ENCODE measurements around the gene OOSP4B.

The OOSP4B gene

DNA sequence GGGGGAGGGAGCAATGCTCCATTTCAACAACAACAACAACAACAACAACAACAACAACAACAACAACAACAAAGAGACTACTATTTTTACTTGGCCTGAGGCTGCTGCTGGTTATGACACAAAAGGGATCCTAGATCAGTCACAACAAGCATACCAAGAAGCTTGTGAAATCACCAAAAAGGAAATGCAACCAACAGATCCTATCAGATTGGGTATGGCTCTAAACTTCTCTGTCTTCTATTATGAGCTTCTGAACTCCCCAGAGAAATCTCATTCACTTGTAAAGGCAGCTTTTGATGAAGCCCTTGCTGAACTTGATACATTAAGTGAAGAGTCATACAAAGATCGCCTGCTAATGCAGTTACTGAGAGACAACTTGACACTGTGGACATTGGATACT lies 61.0 kb downstream of the OOSP4B start:
- Histone ChIP-seq H2BK5ac (ENCODE audit: low read length) (no peak overlapping the region), H2BK12ac (ENCODE audit: low read length) (no peak overlapping the region), H4K8ac (ENCODE audit: low read depth, low read length) (no peak overlapping the region), H2AFZ (ENCODE audit: low read length) (no peak overlapping the region), H3K14ac (ENCODE audit: low read length) (no peak overlapping the region), H3K27ac (replicated peaks; ENCODE audit: low read length) (no peak overlapping the region), H3K4me2 (ENCODE audit: insufficient read depth, low read length, poor library complexity, severe bottlenecking) (no peak overlapping the region), H3K18ac (ENCODE audit: low read length) (no peak overlapping the region), H3K4me3 (ENCODE audit: low read length in 2 of 2) (no peak overlapping the region), H2AK5ac (ENCODE audit: low read depth, low read length) (no peak overlapping the region), H3K4me1 (ENCODE audit: control insufficient read depth in 2 of 2, insufficient read depth in 1 of 2, low read depth in 1 of 2, low read length in 2 of 2) (no peaks in the 10 kb centered on the region), H3K79me1 (ENCODE audit: low read depth, low read length) (no peaks in the 10 kb centered on the region), H3K4ac (ENCODE audit: low read length) (no peak overlapping the region), H2BK15ac (ENCODE audit: low read length) (no peak overlapping the region), H3K27me3 (ENCODE audit: control insufficient read depth in 3 of 3, insufficient read depth in 3 of 3, low read depth in 1 of 3, low read length in 3 of 3) (no peaks in the 10 kb centered on the region), H4K91ac (ENCODE audit: low read depth, low read length, poor library complexity) (no peak overlapping the region), H3K36me3 (replicated peaks in 1 of 2; ENCODE audit: control insufficient read depth in 2 of 2, insufficient read depth in 2 of 2, low read length in 2 of 2) (no peaks in the 10 kb centered on the region), H2BK120ac (ENCODE audit: low read depth, low read length) (no peak overlapping the region), H3K9me3 (replicated peaks in 1 of 2; ENCODE audit: control insufficient read depth in 2 of 2, insufficient read depth in 1 of 2, low read depth in 1 of 2, low read length in 2 of 2) (no peaks in the 10 kb centered on the region), H3K9ac (ENCODE audit: low read depth, low read length, poor library complexity) (no peak overlapping the region), H3K23ac (ENCODE audit: low read depth, low read length, poor library complexity) (no peak overlapping the region)
- DNase-seq (ENCODE audit: low spot score) = no peak
- WGBS, 2 donors (ENCODE audit: extremely low coverage in 2 of 2, insufficient read length in 2 of 2, insufficient replicate concordance in 1 of 2) = no CpG with 5 or more reads among the region's 1 CpG

DNA sequence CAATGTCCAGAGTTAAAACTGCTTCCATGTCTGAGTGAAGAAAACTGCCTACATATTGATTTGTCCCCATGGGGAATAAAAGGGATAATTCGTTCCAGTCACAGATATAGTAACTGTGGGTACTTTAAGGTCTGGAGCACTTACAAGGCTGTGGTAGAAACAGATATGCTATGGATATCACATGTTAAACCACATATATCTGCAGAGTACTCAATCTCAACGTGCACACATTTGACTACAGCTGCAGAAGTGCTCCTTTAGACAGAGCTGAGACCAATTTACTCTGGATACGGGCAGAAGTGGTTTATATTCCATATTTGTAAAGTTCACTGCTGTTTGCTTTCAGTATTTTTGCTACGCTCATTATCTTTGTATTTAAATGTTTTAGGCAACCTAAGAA lies 61.8 kb downstream of the OOSP4B start:
- Histone ChIP-seq H3K23ac (ENCODE audit: low read depth, low read length, poor library complexity) (no peak overlapping the region), H3K27me3 (ENCODE audit: control insufficient read depth in 3 of 3, insufficient read depth in 3 of 3, low read depth in 1 of 3, low read length in 3 of 3) (no peaks in the 10 kb centered on the region), H3K4me1 (ENCODE audit: control insufficient read depth in 2 of 2, insufficient read depth in 1 of 2, low read depth in 1 of 2, low read length in 2 of 2) (no peaks in the 10 kb centered on the region), H3K9me3 (replicated peaks in 1 of 2; ENCODE audit: control insufficient read depth in 2 of 2, insufficient read depth in 1 of 2, low read depth in 1 of 2, low read length in 2 of 2) (no peaks in the 10 kb centered on the region), H3K79me1 (ENCODE audit: low read depth, low read length) (no peaks in the 10 kb centered on the region), H2AK5ac (ENCODE audit: low read depth, low read length) (no peak overlapping the region), H2AFZ (ENCODE audit: low read length) (no peak overlapping the region), H3K4me2 (ENCODE audit: insufficient read depth, low read length, poor library complexity, severe bottlenecking) (no peak overlapping the region), H2BK12ac (ENCODE audit: low read length) (no peak overlapping the region), H3K14ac (ENCODE audit: low read length) (no peak overlapping the region), H3K4ac (ENCODE audit: low read length) (no peak overlapping the region), H3K36me3 (replicated peaks in 1 of 2; ENCODE audit: control insufficient read depth in 2 of 2, insufficient read depth in 2 of 2, low read length in 2 of 2) (no peaks in the 10 kb centered on the region), H4K91ac (ENCODE audit: low read depth, low read length, poor library complexity) (no peak overlapping the region), H3K18ac (ENCODE audit: low read length) (no peak overlapping the region), H2BK120ac (ENCODE audit: low read depth, low read length) (no peak overlapping the region), H3K27ac (replicated peaks; ENCODE audit: low read length) (no peak overlapping the region), H3K9ac (ENCODE audit: low read depth, low read length, poor library complexity) (no peak overlapping the region), H2BK5ac (ENCODE audit: low read length) (no peak overlapping the region), H4K8ac (ENCODE audit: low read depth, low read length) (no peak overlapping the region), H3K4me3 (ENCODE audit: low read length in 2 of 2) (no peak overlapping the region), H2BK15ac (ENCODE audit: low read length) (no peak overlapping the region)
- no CpG with 5 or more reads among the region's 4 CpGs for WGBS, 2 donors (ENCODE audit: extremely low coverage in 2 of 2, insufficient read length in 2 of 2, insufficient replicate concordance in 1 of 2)
- DNase-seq (ENCODE audit: low spot score) = no peak

DNA sequence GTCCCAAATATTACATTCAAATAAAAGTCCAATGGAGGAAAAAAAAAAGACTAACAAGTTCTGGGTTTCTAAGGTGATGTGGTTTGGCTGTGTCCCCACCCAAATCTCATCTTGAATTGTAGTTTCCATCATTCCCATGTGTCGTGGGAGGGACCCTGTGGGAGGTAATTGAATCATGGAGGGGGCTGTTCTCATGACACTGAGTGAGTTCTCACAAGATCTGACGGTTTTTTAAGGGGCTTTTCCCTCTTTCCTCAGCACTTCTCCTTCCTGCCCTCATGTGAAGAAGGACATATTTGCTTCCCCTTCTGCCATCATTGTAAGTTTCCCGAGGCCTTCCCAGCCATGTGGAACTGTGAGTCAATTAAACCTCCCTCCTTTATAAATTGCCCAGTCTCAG lies 63.6 kb downstream of the OOSP4B start:
- H3K9ac ChIP-seq (ENCODE audit: low read depth, low read length, poor library complexity) = no peak overlapping the region
- H3K23ac ChIP-seq (ENCODE audit: low read depth, low read length, poor library complexity) = no peak overlapping the region
- H2BK15ac ChIP-seq (ENCODE audit: low read length) = no peak overlapping the region
- H3K27ac ChIP-seq (replicated peaks; ENCODE audit: low read length) = no peak overlapping the region
- H3K18ac ChIP-seq (ENCODE audit: low read length) = no peak overlapping the region
- H3K79me1 ChIP-seq (ENCODE audit: low read depth, low read length) = no peaks in the 10 kb centered on the region
- H3K27me3 ChIP-seq (ENCODE audit: control insufficient read depth in 3 of 3, insufficient read depth in 3 of 3, low read depth in 1 of 3, low read length in 3 of 3) = no peaks in the 10 kb centered on the region
- H2BK12ac ChIP-seq (ENCODE audit: low read length) = no peak overlapping the region
- H2BK5ac ChIP-seq (ENCODE audit: low read length) = no peak overlapping the region
- no CpG with 5 or more reads among the region's 3 CpGs for WGBS, 2 donors (ENCODE audit: extremely low coverage in 2 of 2, insufficient read length in 2 of 2, insufficient replicate concordance in 1 of 2)
- DNase-seq (ENCODE audit: low spot score) = no peak
- H3K4me1 ChIP-seq (ENCODE audit: control insufficient read depth in 2 of 2, insufficient read depth in 1 of 2, low read depth in 1 of 2, low read length in 2 of 2) = no peaks in the 10 kb centered on the region
- H2BK120ac ChIP-seq (ENCODE audit: low read depth, low read length) = no peak overlapping the region
- H4K8ac ChIP-seq (ENCODE audit: low read depth, low read length) = no peak overlapping the region
- H3K14ac ChIP-seq (ENCODE audit: low read length) = no peak overlapping the region
- no peaks in the 10 kb centered on the region for H3K36me3 ChIP-seq (replicated peaks in 1 of 2; ENCODE audit: control insufficient read depth in 2 of 2, insufficient read depth in 2 of 2, low read length in 2 of 2)
- H2AFZ ChIP-seq (ENCODE audit: low read length) = no peak overlapping the region
- no peak overlapping the region for H2AK5ac ChIP-seq (ENCODE audit: low read depth, low read length)
- no peak overlapping the region for H3K4me3 ChIP-seq (ENCODE audit: low read length in 2 of 2)
- no peak overlapping the region for H4K91ac ChIP-seq (ENCODE audit: low read depth, low read length, poor library complexity)
- H3K4me2 ChIP-seq (ENCODE audit: insufficient read depth, low read length, poor library complexity, severe bottlenecking) = no peak overlapping the region
- no peaks in the 10 kb centered on the region for H3K9me3 ChIP-seq (replicated peaks in 1 of 2; ENCODE audit: control insufficient read depth in 2 of 2, insufficient read depth in 1 of 2, low read depth in 1 of 2, low read length in 2 of 2)
- no peak overlapping the region for H3K4ac ChIP-seq (ENCODE audit: low read length)

Data from neuronal stem cell (in vitro differentiated cells).